ENCODE results near the gene CCDC201.
"Not testable (repeated sequence)": the region's sequence is repeated elsewhere in the genome, so short reads cannot be mapped to it uniquely, and the experiment has no call there.

Gene CCDC201

GRCh38 chr7:45872116-45873034 lies 507 bp downstream of the CCDC201 start:
- peaks cover 6% of the 10 kb centered on the region for H3K27me3 Mint-ChIP-seq
- H3K27ac Mint-ChIP-seq = no peak overlapping the region
- no peaks in the 10 kb centered on the region for H3K36me3 Mint-ChIP-seq (ENCODE audit: low read depth)
- H3K9me3 Mint-ChIP-seq = peaks cover 4% of the 10 kb centered on the region
- H3K4me3 Mint-ChIP-seq = no peak overlapping the region
- DNase-seq (no peak), ATAC-seq (no peak)
- H3K4me1 Mint-ChIP-seq = no peaks in the 10 kb centered on the region

GRCh38 chr7:45869426-45869825 lies 3.5 kb downstream of the CCDC201 start:
- Mint-ChIP-seq H3K27me3 (peaks cover 11% of the 10 kb centered on the region), H3K4me3 (no peak overlapping the region), H3K36me3 (ENCODE audit: low read depth) (no peaks in the 10 kb centered on the region), H3K27ac (no peak overlapping the region), H3K9me3 (peaks cover 4% of the 10 kb centered on the region), H3K4me1 (no peaks in the 10 kb centered on the region)
- ATAC-seq (no peak), DNase-seq (no peak)

GRCh38 chr7:45867471-45867870 lies 5.4 kb downstream of the CCDC201 start:
- no peak for DNase-seq
- H3K27me3 Mint-ChIP-seq = peaks cover 12% of the 10 kb centered on the region
- peaks cover 4% of the 10 kb centered on the region for H3K9me3 Mint-ChIP-seq
- no peaks in the 10 kb centered on the region for H3K4me1 Mint-ChIP-seq
- no peak overlapping the region for H3K27ac Mint-ChIP-seq
- H3K4me3 Mint-ChIP-seq = no peak overlapping the region
- ATAC-seq = no peak
- no peaks in the 10 kb centered on the region for H3K36me3 Mint-ChIP-seq (ENCODE audit: low read depth)

DNA sequence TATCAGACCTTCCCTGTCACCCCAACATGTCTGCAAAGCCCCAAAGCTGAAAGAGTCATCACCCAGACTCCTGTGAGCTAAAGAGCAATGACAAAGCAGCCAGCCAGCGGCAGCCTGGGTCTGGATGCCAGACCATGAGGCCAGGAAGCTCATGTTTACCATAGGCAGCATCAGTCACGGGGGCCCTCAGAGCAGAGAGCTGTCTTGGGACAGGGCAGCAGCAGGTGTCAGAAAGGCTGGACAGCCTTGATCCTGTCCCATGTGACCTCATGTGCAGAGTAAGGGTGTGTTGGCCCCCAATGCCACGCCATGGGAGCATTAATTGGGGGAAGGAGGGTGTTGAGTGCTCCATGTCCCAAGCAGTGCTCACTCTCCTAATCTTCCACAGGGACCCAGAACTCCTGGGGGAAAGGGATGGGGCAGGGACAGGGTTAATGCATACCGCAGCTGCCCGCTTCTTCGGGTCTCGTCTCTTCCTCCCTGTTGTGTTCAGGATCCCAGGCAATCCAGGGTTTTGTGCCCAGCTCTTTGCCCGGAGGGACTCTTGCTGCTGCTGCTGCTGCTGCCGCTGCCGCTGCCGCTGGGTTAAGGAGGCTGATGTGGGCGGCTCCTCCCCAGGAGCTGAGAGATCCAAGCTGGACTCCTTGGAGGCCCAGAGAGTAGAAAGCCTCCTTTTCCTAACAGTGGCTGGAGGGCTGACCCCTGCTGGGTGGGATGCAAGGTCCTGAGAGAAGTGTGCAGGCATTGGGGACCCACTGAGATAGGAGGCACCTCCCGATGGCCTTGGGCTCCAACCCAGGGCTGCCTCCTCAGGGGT lies 7.1 kb downstream of the CCDC201 start:
- no peaks in the 10 kb centered on the region for H3K4me1 Mint-ChIP-seq
- DNase-seq (no peak), ATAC-seq (no peak)
- no peaks in the 10 kb centered on the region for H3K36me3 Mint-ChIP-seq (ENCODE audit: low read depth)
- peaks cover 4% of the 10 kb centered on the region for H3K9me3 Mint-ChIP-seq
- peaks cover 14% of the 10 kb centered on the region for H3K27me3 Mint-ChIP-seq
- H3K27ac Mint-ChIP-seq = no peak overlapping the region
- H3K4me3 Mint-ChIP-seq = no peak overlapping the region

- no peak overlapping the region for H3K27ac Mint-ChIP-seq
- no peak overlapping the region for H3K4me3 Mint-ChIP-seq
- H3K27me3 Mint-ChIP-seq = peaks cover 18% of the 10 kb centered on the region
- ATAC-seq (no peak), DNase-seq (no peak)
- H3K36me3 Mint-ChIP-seq (ENCODE audit: low read depth) = no peaks in the 10 kb centered on the region
- no peaks in the 10 kb centered on the region for H3K4me1 Mint-ChIP-seq
- peaks cover 4% of the 10 kb centered on the region for H3K9me3 Mint-ChIP-seq
These were observed 9.2 kb downstream of the CCDC201 start for GRCh38 chr7:45863715-45864114.

DNA sequence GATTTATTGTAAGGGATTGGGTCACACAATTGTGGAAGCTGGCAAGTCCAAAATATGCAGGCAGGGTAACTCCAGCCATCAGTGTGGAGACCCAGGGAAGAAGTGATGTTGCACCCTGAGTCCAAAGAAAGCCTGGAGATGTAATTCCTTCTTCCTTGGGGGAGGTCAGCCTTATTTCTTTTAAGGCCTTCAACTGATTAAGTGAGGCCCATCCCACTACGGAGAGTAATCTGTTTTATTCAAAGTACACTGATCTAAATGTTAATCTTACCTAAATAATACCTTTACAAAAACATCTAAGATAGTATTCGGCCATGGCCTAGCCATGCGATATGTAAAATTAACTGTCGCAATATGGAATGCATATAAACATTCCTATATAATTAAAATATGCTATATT lies 16.0 kb downstream of the CCDC201 start:
- H3K9me3 Mint-ChIP-seq; H3K36me3 Mint-ChIP-seq (ENCODE audit: low read depth); DNase-seq; H3K4me1 Mint-ChIP-seq; H3K27ac Mint-ChIP-seq; ATAC-seq; H3K4me3 Mint-ChIP-seq: not testable (repeated sequence)
- peaks cover 17% of the 10 kb centered on the region for H3K27me3 Mint-ChIP-seq

- ATAC-seq; H3K36me3 Mint-ChIP-seq (ENCODE audit: low read depth); H3K27ac Mint-ChIP-seq; H3K4me3 Mint-ChIP-seq; H3K9me3 Mint-ChIP-seq; DNase-seq; H3K4me1 Mint-ChIP-seq: not testable (repeated sequence)
- H3K27me3 Mint-ChIP-seq = peaks cover 17% of the 10 kb centered on the region
These were observed 17.2 kb downstream of the CCDC201 start for GRCh38 chr7:45855680-45856079.

GRCh38 chr7:45853491-45853890 lies 19.4 kb downstream of the CCDC201 start:
- H3K4me3 Mint-ChIP-seq = not testable (repeated sequence)

GRCh38 chr7:45852984-45853383 lies 19.9 kb downstream of the CCDC201 start:
- not testable (repeated sequence) for H3K36me3 Mint-ChIP-seq (ENCODE audit: low read depth); ATAC-seq; DNase-seq; H3K4me1 Mint-ChIP-seq; H3K27me3 Mint-ChIP-seq; H3K4me3 Mint-ChIP-seq; H3K27ac Mint-ChIP-seq; H3K9me3 Mint-ChIP-seq

More at GRCh38 chr7:45853491-45853890, 19.4 kb downstream of the CCDC201 start:
- H3K27ac Mint-ChIP-seq; ATAC-seq; H3K27me3 Mint-ChIP-seq; H3K4me1 Mint-ChIP-seq; DNase-seq; H3K36me3 Mint-ChIP-seq (ENCODE audit: low read depth); H3K9me3 Mint-ChIP-seq: not testable (repeated sequence)

- not testable (repeated sequence) for H3K9me3 Mint-ChIP-seq; H3K36me3 Mint-ChIP-seq (ENCODE audit: low read depth); H3K4me3 Mint-ChIP-seq; H3K4me1 Mint-ChIP-seq; DNase-seq; ATAC-seq; H3K27me3 Mint-ChIP-seq; H3K27ac Mint-ChIP-seq
These were observed 24.1 kb downstream of the CCDC201 start for GRCh38 chr7:45848734-45849133.

DNA sequence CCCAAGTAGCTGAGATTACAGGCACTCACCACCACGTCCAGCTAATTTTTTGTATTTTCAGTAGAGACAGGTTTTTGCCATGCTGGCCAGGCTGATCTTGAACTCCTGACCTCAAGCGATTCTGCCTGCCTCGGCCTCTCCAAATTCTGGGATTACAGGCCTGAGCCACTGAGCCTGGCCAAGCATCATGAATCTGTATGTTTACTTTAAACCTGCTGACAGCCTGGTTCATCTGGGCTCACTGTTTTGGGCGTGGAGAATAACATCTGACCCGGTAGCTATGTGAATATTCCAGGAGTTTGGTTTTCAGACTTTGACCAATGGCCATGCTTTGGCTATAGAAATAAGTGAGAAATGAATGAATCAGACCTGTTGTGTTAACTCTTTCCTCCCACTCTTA lies 26.3 kb downstream of the CCDC201 start:
- DNase-seq; ATAC-seq; H3K9me3 Mint-ChIP-seq; H3K4me1 Mint-ChIP-seq; H3K36me3 Mint-ChIP-seq (ENCODE audit: low read depth); H3K27ac Mint-ChIP-seq; H3K4me3 Mint-ChIP-seq; H3K27me3 Mint-ChIP-seq: not testable (repeated sequence)

- H3K4me1 Mint-ChIP-seq; DNase-seq; H3K27ac Mint-ChIP-seq; H3K4me3 Mint-ChIP-seq; H3K9me3 Mint-ChIP-seq; H3K27me3 Mint-ChIP-seq; H3K36me3 Mint-ChIP-seq (ENCODE audit: low read depth); ATAC-seq: not testable (repeated sequence)
These were observed 30.8 kb downstream of the CCDC201 start for GRCh38 chr7:45841926-45842717.

DNA sequence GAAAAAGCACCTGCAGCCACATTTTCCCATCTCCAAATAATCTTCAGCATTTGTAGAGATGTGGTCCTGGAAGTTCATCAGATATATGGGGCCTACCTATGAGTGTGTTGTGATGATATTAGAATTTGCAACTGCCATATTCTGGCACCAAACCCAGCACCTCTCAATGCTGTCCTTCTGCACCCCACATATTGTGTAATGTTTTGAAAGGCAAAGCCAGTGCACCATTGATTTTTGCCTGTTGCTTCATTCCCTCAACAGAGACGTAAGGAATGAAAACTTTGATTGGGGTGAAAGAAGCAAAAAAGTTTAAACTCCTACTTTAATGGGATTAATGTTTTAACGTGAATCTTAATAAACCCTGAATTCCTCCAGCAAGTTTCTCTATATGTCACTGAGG lies 34.0 kb downstream of the CCDC201 start:
- not testable (repeated sequence) for H3K27me3 Mint-ChIP-seq; H3K4me3 Mint-ChIP-seq; H3K9me3 Mint-ChIP-seq; H3K36me3 Mint-ChIP-seq (ENCODE audit: low read depth); H3K27ac Mint-ChIP-seq; ATAC-seq; DNase-seq; H3K4me1 Mint-ChIP-seq

DNA sequence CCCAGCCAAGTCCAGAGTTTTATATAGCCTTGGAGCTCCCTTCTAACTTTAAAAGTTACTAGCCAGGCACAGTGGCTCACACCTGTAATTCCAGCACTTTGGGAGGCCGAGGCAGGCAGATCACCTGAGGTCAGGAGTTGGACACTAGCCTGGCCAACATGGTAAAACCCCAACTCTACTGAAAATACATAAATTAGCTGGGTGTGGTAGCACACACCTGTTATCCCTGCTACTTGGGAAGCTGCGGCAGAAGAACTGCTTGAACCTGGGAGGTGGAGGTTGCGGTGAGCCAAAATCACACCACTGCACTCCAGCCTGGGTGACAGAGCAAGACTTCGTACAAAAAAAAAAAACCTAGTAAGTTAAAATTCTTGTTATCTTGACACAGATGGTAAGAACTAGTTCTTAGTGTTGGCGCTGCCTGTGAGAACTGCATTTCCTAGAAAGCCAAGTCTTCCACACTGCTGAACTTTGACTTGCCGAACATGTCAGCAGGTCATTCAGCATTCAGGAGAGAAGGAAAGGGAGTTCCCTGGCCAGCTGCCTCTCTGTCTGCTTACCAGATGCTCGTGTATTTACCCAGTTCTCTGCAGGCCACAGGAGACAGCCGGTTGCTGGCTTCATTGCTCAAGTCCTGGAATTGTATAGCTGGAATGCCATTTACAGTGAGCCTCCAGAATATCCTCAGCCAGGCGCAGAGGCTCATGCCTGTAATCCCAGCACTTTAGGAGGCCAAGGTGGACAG lies 40.3 kb downstream of the CCDC201 start:
- H3K4me1 Mint-ChIP-seq; H3K27ac Mint-ChIP-seq; DNase-seq; H3K27me3 Mint-ChIP-seq; H3K9me3 Mint-ChIP-seq; ATAC-seq; H3K36me3 Mint-ChIP-seq (ENCODE audit: low read depth); H3K4me3 Mint-ChIP-seq: not testable (repeated sequence)
